Measurements from ENCODE around the gene CALCOCO1. TPM values are rescaled to one million over a fixed set of nuclear protein-coding genes. Genes with fewer than 3 reads are reported as not detected.

Gene CALCOCO1
- total and polyA plus RNA-seq, 2 of the 8 experiments (the other 6 are each of a cell fraction or from before 2014, with no cell fraction given): 20.3 to 39.3 TPM

GRCh38 chr12:53699678-53700025 lies 27.6 kb downstream of the CALCOCO1 start:
- Histone ChIP-seq H2BK5ac (ENCODE audit: low read depth, low read length) (no peak overlapping the region), H3K23ac (ENCODE audit: insufficient read length) (no peak overlapping the region), H2AFZ (ENCODE audit: low read length) (no peak overlapping the region), H3K27ac (ENCODE audit: low read depth, low read length) (no peak overlapping the region), H4K8ac (ENCODE audit: extremely low read depth, insufficient read depth, low read length) (no peak overlapping the region), H3K4me1 (replicated peaks in 1 of 4; ENCODE audit: control insufficient read depth in 3 of 4, insufficient read depth in 4 of 4, low read length in 3 of 4) (peaks cover under 1 to 13% (median 6%) of the 10 kb centered on the region in 4 experiments), H2AK5ac (ENCODE audit: low read depth, low read length) (no peak overlapping the region), H2BK20ac (ENCODE audit: low read length) (no peak overlapping the region), H3K56ac (replicated peaks; ENCODE audit: insufficient read length, low read depth, low read length) (no peak overlapping the region), H3K9me3 (ENCODE audit: insufficient read depth in 2 of 2, low read depth in 1 of 2, low read length in 1 of 2) (no peaks in the 10 kb centered on the region), H3K4ac (replicated peaks; ENCODE audit: insufficient read length, low read depth, low read length) (no peak overlapping the region), H2BK12ac (ENCODE audit: low read depth, low read length) (no peak overlapping the region), H3K27me3 (replicated peaks in 1 of 4; ENCODE audit: control insufficient read depth in 3 of 4, extremely low read depth in 1 of 4, insufficient read depth in 3 of 4, low read length in 3 of 4) (peaks cover 8 to 33% (median 30%) of the 10 kb centered on the region in 4 experiments), H3K4me2 (ENCODE audit: insufficient read depth in 1 of 2, low read depth in 2 of 2, low read length in 2 of 2) (no peak overlapping the region), H2BK15ac (ENCODE audit: low read length) (no peak overlapping the region), H3K18ac (ENCODE audit: extremely low read depth, low read length) (no peak overlapping the region), H3K36me3 (ENCODE audit: control insufficient read depth in 2 of 4, insufficient read depth in 4 of 4, low read length in 3 of 4) (no peaks in the 10 kb centered on the region), H2BK120ac (replicated peaks; ENCODE audit: low read depth, low read length) (no peak overlapping the region), H3K4me3 (ENCODE audit: extremely low read depth in 1 of 4, insufficient read depth in 2 of 4, low read depth in 3 of 4, low read length in 4 of 4) (no peak overlapping the region), H3K79me1 (ENCODE audit: low read depth, low read length) (no peaks in the 10 kb centered on the region), H3K14ac (ENCODE audit: insufficient read length) (no peak overlapping the region), H3K23me2 (ENCODE audit: low read depth, low read length) (peaks cover 11% of the 10 kb centered on the region), H4K5ac (ENCODE audit: insufficient read length, low read depth, low read length) (no peak overlapping the region), H3K79me2 (ENCODE audit: control insufficient read depth in 1 of 2, insufficient read depth in 2 of 2, low read length in 2 of 2) (no peaks in the 10 kb centered on the region), H3K9ac (replicated peaks in 1 of 4; ENCODE audit: extremely low read depth in 1 of 4, low read depth in 3 of 4, low read length in 3 of 4) (no peak overlapping the region), H4K20me1 (replicated peaks in 1 of 2; ENCODE audit: control insufficient read depth in 1 of 2, insufficient read depth in 2 of 2, low read length in 2 of 2) (no peaks in the 10 kb centered on the region), H4K91ac (replicated peaks; ENCODE audit: insufficient read length, low read length) (no peak overlapping the region)
- DNase-seq (ENCODE audit: low read depth in 1 of 2, low spot score in 2 of 2) (no peak), FAIRE-seq (no peak)
- ChIA-PET POLR2A (ENCODE audit: partially characterized antibody) (interaction anchor here (0.6 to 1.7 kb wide), 5 partner anchors 21 to 47 kb away, joined by 3 to 12 read pairs (median 4); partner anchors contain the start of gene ATP5MC2), CTCF (ENCODE audit: partially characterized antibody) (interaction anchor here (1.1 to 7.1 kb wide), 13 partner anchors 9 to 156 kb away, joined by 3 to 194 read pairs (median 6); partner anchors contain the start of gene CALCOCO1)
- 60% methylated on average over 5 of the region's 5 CpGs; no CpG with 5 or more reads in 1 of the 2 experiments for WGBS, 2 experiments (ENCODE audit: extremely low coverage in 1 of 2, insufficient coverage in 1 of 2, insufficient read length in 1 of 2, insufficient replicate concordance in 2 of 2, low coverage in 1 of 2, low lambda C conversion rate in 2 of 2, missing lambda C conversion rate in 1 of 2)
- TF ChIP-seq SIX5 (IDR thresholded peaks at IDR 0.05; ENCODE audit: low read depth, low read length) (no peak), GTF2F1 (IDR thresholded peaks at IDR 0.05; ENCODE audit: borderline replicate concordance, low read depth, low read length) (no peak), POU5F1 (IDR thresholded peaks at IDR 0.05; ENCODE audit: low read depth, low read length) (no peak), CBX8 (IDR thresholded peaks at IDR 0.05; ENCODE audit: borderline replicate concordance, low read depth, low read length) (no peak), ZNF274 (IDR thresholded peaks at IDR 0.05; ENCODE audit: borderline replicate concordance, extremely low read depth, low read length) (no peak), HDAC6 (IDR thresholded peaks at IDR 0.05; ENCODE audit: low read depth, low read length) (no peak), CHD2 (IDR thresholded peaks at IDR 0.05; ENCODE audit: low read length) (no peak), PHF8 (conservative IDR thresholded peaks at IDR 0.05; ENCODE audit: low read depth, low read length) (no peak), RFX5 (IDR thresholded peaks at IDR 0.05; ENCODE audit: borderline replicate concordance, low read depth, low read length) (no peak), EP300 (IDR thresholded peaks at IDR 0.05; ENCODE audit: borderline replicate concordance in 1 of 2, low read depth in 2 of 2, low read length in 2 of 2) (no peak), TEAD4 (IDR thresholded peaks at IDR 0.05; ENCODE audit: low read depth, low read length) (no peak)
- TF ChIP-seq, protein P1, sequence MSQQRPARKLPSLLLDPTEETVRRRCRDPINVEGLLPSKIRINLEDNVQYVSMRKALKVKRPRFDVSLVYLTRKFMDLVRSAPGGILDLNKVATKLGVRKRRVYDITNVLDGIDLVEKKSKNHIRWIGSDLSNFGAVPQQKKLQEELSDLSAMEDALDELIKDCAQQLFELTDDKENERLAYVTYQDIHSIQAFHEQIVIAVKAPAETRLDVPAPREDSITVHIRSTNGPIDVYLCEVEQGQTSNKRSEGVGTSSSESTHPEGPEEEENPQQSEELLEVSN (IDR thresholded peaks at IDR 0.05): no peak
- TF ChIP-seq, protein P2, sequence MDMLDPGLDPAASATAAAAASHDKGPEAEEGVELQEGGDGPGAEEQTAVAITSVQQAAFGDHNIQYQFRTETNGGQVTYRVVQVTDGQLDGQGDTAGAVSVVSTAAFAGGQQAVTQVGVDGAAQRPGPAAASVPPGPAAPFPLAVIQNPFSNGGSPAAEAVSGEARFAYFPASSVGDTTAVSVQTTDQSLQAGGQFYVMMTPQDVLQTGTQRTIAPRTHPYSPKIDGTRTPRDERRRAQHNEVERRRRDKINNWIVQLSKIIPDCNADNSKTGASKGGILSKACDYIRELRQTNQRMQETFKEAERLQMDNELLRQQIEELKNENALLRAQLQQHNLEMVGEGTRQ (IDR thresholded peaks at IDR 0.05; ENCODE audit: low read length): no peak
